D341Med (cell line): Measurements from ENCODE around the gene PIEZO2.
"Not testable (repeated sequence)": the region's sequence is repeated elsewhere in the genome, so short reads cannot be mapped to it uniquely, and the experiment has no call there.

Experiments
- DNase-seq: peaks from one replicate; pipeline ENCODE4 v3.0.0; 2012; ENCODE audit warnings: low spot score

PIEZO2 gene

GRCh38 chr18:10679557-10680270 lies 469.7 kb downstream of the PIEZO2 start:
- DNase-seq = no peak

DNA sequence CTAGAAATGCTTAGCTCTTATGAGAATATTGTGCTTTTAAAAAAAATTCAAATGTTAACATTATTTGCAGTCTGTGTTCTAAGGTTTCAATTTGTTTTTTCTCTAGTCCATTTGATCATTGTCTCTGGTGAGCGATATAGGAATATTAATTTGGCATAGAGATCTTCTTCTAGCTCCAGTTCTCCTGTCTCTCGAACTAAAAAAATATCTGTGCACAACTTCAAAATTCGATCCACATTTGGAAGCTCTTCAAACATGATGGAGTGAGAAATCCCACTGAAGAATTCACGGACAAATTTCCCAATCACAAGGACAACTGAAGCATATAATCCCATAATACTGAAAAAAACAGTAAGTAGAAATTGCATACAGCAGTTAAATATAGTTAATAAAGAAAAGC lies 477.9 kb downstream of the PIEZO2 start:
- DNase-seq = no peak

GRCh38 chr18:10670856-10671255 lies 478.5 kb downstream of the PIEZO2 start:
- no peak for DNase-seq

- no peak for DNase-seq
Measured at GRCh38 chr18:10669441-10670100, 479.8 kb downstream of the PIEZO2 start.

GRCh38 chr18:10663750-10664149 lies 485.6 kb downstream of the PIEZO2 start:
- DNase-seq = no peak

GRCh38 chr18:10661317-10661716 lies 488.1 kb downstream of the PIEZO2 start:
- no peak for DNase-seq

GRCh38 chr18:10660179-10660884 lies 489.0 kb downstream of the PIEZO2 start:
- DNase-seq = no peak

DNA sequence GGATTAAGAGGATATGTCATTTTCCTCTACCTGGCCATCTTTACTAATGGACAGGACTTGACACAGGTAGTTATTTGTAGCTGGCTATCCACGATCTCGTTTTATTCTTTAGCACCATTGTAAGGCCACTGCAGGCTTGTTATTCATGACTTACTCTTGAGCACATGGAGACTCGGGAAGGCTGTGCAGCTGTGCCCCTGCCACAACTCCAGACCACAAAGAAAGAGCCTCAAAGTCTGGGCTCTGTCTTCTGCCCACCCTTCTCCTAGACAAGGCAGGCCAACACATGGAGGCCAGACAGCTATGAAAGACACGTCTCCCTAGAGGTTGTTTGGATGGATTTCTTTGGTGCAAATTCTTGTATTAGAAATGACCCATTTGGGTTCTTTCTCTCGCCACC lies 489.8 kb downstream of the PIEZO2 start:
- no peak for DNase-seq

DNA sequence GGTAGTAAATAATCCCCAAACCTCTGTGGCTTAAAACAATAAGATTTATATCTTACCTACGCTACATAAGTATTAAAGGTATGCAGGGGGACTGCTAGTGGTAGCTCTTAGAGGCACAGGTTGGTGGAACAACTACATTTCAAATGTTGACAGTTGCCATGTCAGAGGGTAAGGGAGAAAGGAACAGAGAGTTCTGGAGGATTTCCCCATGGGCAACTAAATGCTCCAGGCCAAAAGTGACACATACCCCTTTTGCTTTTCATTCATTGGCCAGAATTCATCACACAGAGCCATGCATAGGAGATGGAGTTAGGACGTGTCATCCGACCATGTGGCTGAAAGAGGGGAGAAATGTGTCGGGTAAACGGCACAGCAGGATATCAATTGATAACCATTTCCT lies 490.4 kb downstream of the PIEZO2 start:
- DNase-seq = no peak

DNA sequence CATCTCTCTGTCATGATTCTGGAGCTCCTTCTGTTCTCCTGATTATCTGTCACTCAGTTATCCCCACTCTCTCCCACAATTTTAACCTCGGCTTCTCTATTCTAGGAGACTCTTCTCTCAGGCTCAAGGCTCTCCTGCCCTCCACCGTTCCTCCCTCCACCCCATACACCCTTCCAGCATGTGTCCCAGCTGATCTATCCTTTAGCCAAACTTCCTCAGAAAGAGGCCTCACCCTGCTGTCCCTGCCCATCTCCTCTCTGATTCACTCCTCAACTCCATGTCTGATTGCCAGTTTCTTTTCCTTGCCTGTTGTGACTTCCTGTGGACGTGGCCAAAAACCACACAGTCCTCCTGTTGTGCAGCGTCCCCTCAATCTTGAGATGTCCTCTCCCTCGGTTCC lies 505.4 kb downstream of the PIEZO2 start:
- not testable (repeated sequence) for DNase-seq

GRCh38 chr18:10642915-10643524 lies 506.3 kb downstream of the PIEZO2 start:
- DNase-seq = not testable (repeated sequence)

DNA sequence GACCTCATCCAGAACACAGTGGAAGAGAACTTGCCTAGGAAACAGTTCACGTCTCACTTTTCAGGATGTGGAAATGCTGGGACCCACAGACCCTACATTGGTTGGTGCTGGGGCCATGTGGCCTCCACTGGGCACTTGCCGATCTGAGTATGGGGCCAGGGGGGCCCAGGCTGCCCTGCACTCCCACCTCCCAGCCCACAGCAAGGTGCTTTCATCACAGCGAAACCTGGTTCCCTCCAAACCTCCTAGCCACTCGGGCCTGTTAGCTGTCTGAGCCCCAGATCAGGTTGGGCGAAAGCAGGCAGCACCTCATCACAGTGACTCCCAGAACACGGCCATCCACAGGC lies 510.9 kb downstream of the PIEZO2 start:
- DNase-seq = not testable (repeated sequence)

DNA sequence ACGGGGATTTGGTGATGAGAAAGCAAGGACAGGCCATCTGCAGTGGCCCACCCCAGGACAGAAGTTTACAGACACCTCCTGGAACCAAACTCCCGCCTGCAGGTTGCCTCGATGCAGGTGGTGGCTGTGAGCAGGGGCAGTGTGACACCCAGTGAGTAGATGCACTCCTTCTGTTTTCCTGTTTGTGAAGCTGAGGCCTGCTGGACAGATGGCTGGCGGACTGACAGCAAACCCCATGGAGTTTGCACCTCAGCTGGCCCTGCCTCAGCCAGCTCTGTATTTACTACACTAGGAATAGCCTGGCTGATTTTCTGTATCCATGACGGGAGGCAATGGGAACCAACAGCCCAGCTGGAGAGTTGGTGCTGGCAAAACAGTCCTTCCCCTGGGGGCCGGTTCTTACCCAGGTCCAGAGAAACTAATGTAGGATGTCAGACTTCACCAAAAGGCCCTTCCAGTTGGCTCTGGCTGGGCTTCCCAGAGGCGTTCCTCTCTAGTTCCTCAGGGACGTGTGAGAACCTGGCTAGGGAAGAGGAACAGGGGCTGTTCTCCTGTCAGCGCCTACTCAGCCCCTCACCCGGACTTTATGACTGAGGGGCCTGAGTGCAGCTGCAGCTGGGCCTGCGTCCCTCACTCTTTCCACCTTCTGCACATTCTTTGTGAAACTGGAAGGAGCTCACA lies 511.4 kb downstream of the PIEZO2 start:
- not testable (repeated sequence) for DNase-seq

- DNase-seq = not testable (repeated sequence)
Measured at GRCh38 chr18:10629076-10629475, 520.3 kb downstream of the PIEZO2 start.

DNA sequence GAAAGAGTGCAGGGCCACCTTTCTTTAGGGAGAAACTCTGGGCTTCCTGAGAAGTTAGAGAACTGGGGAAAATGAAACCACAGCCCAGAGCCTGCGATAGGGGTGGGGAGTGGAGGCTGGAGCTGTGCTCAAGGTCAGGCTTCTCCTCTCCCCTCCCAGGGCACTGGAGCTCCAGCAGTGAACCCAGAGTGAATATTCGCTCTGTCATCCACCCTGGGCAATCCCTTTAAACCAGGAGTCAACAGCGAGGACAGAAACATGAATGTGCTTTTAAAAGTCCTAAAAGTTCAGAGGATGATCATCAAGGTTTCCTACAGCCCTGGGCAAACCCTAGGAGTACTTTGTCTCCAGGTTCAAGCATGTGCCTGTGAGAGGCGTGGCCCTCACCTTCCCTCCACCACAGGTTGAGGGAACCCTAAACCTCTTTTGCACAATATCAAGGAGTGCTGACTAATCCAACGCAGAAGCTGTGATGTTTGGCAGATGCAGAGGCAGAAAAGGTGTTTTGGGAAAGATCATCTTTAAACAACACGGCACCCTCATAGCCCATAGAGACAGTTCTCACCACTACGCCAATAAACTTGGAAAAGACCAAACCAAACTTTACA lies 522.7 kb downstream of the PIEZO2 start:
- DNase-seq = not testable (repeated sequence)

GRCh38 chr18:10623606-10624005 lies 525.8 kb downstream of the PIEZO2 start:
- DNase-seq = not testable (repeated sequence)

- DNase-seq = not testable (repeated sequence)
Measured at GRCh38 chr18:10622982-10623381, 526.4 kb downstream of the PIEZO2 start.

GRCh38 chr18:10620670-10621329 lies 528.6 kb downstream of the PIEZO2 start:
- DNase-seq = not testable (repeated sequence)
